CD14-positive monocyte (primary cell): Measurements from ENCODE around the gene ADPRS. TPM values are rescaled to one million over a fixed set of nuclear protein-coding genes. Genes with fewer than 3 reads are reported as not detected.

ENCODE experiments used
- DNase-seq, 3 donors: peaks; one replicate each; pipeline ENCODE4 v3.0.0-alpha.2; 2011 to 2022
- H2AFZ ChIP-seq: 2 replicates; pipeline ENCODE4 v1.6.0; 2012; ENCODE audit warnings: mild to moderate bottlenecking, low read depth, low read length, inconsistent platforms; ENCODE audit not compliant: insufficient read depth, poor library complexity, severe bottlenecking
- H3K27ac ChIP-seq, 2 donors: 1 replicate in 1 of 2; 2 replicates in 1 of 2; pipeline ENCODE4 v1.5.1; 2012 to 2013; ENCODE audit warnings: low read length in 2 of 2, control low read depth in 1 of 2, inconsistent platforms in 1 of 2, low read depth in 1 of 2, mild to moderate bottlenecking in 1 of 2
- H3K27me3 ChIP-seq, 2 donors: one replicate each; pipeline versions ENCODE4 v1.6.0 to v1.6.1; 2011 to 2013; ENCODE audit warnings: low read length in 2 of 2; ENCODE audit not compliant: control insufficient read depth in 2 of 2, insufficient read depth in 2 of 2
- H3K36me3 ChIP-seq, 2 donors: replicated peaks in 1 of 2; 1 replicate in 1 of 2; 2 replicates in 1 of 2; pipeline versions ENCODE4 v1.5.1 to v1.6.1; 2012 to 2013; ENCODE audit warnings: low read length in 2 of 2, control low read depth in 1 of 2, inconsistent platforms in 1 of 2, mild to moderate bottlenecking in 1 of 2; ENCODE audit not compliant: insufficient read depth in 2 of 2, control insufficient read depth in 1 of 2
- H3K4me1 ChIP-seq, 2 donors: 1 replicate in 1 of 2; 2 replicates in 1 of 2; pipeline versions ENCODE4 v1.5.1 to v1.6.1; 2012 to 2013; ENCODE audit warnings: low read length in 2 of 2, control low read depth in 1 of 2, inconsistent platforms in 1 of 2, mild to moderate bottlenecking in 1 of 2, moderate library complexity in 1 of 2; ENCODE audit not compliant: insufficient read depth in 2 of 2, control insufficient read depth in 1 of 2
- H3K4me2 ChIP-seq: replicated peaks from 2 replicates; pipeline ENCODE3; 2012; ENCODE audit warnings: low read length, moderate library complexity, mild to moderate bottlenecking; ENCODE audit not compliant: poor library complexity, severe bottlenecking; ENCODE audit errors: extremely low read depth
- H3K4me3 ChIP-seq, 3 experiments: fragments of 200-600 bp in 1 of 3; sonication (generic) in 1 of 3; replicated peaks in 1 of 3; 1 replicate in 2 of 3; 2 replicates in 1 of 3; pipeline ENCODE4 v1.5.1; 2011 to 2013; ENCODE audit warnings: low read length in 3 of 3, mild to moderate bottlenecking in 3 of 3, control low read depth in 2 of 3, low read depth in 2 of 3, inconsistent platforms in 1 of 3, moderate library complexity in 1 of 3
- H3K79me2 ChIP-seq: 2 replicates; pipeline ENCODE4 v1.6.0; 2012; ENCODE audit warnings: mild to moderate bottlenecking, control low read depth, inconsistent platforms, low read length, moderate library complexity; ENCODE audit not compliant: insufficient read depth
- H3K9ac ChIP-seq: 2 replicates; pipeline ENCODE4 v1.6.0; 2017; ENCODE audit warnings: low read length, mild to moderate bottlenecking; ENCODE audit not compliant: insufficient read depth, poor library complexity, severe bottlenecking
- H3K9me3 ChIP-seq, 2 donors: replicated peaks in 1 of 2; 1 replicate in 1 of 2; 2 replicates in 1 of 2; pipeline versions ENCODE4 v1.5.1 to v1.6.1; 2012 to 2013; ENCODE audit warnings: low read length in 2 of 2, control low read depth in 1 of 2; ENCODE audit not compliant: control insufficient read depth in 1 of 2, insufficient read depth in 1 of 2
- H4K20me1 ChIP-seq: 2 replicates; pipeline ENCODE4 v1.6.0; 2012; ENCODE audit warnings: mild to moderate bottlenecking, low read length, control low read depth, moderate library complexity; ENCODE audit not compliant: insufficient read depth
- H3K27ac Mint-ChIP-seq, 7 donors: one replicate each; pipeline ENCODE4 v1.8.0; 2020; ENCODE audit warnings: mild to moderate bottlenecking in 7 of 7, mixed read lengths in 7 of 7, moderate library complexity in 6 of 7, inconsistent platforms in 2 of 7
- H3K27me3 Mint-ChIP-seq, 3 donors: one replicate each; pipeline ENCODE4 v1.8.0; 2021 to 2022; ENCODE audit warnings: low read depth in 3 of 3, mild to moderate bottlenecking in 3 of 3, mixed read lengths in 3 of 3, moderate library complexity in 3 of 3, inconsistent platforms in 1 of 3
- H3K36me3 Mint-ChIP-seq, 2 donors: one replicate each; pipeline ENCODE4 v1.8.0; 2020; ENCODE audit warnings: mixed read lengths in 2 of 2, inconsistent platforms in 1 of 2, mild to moderate bottlenecking in 1 of 2
- H3K4me1 Mint-ChIP-seq: one replicate; pipeline ENCODE4 v1.8.0; 2020; ENCODE audit warnings: mild to moderate bottlenecking, mixed read lengths
- H3K4me3 Mint-ChIP-seq, 2 donors: one replicate each; pipeline ENCODE4 v1.8.0; 2020; ENCODE audit warnings: mild to moderate bottlenecking in 2 of 2, mixed read lengths in 2 of 2, moderate library complexity in 1 of 2
- H3K9me3 Mint-ChIP-seq, 7 donors: one replicate each; pipeline ENCODE4 v1.8.0; 2020 to 2022; ENCODE audit warnings: mixed read lengths in 7 of 7, mild to moderate bottlenecking in 6 of 7, moderate library complexity in 6 of 7, inconsistent platforms in 2 of 7
- CTCF ChIP-seq: fragments of 200-600 bp; IDR thresholded peaks from one replicate; pipeline ENCODE4 v1.8.0; 2022; ENCODE audit warnings: antibody characterized with exemption, mild to moderate bottlenecking
- WGBS: methylation state at CpG from one replicate; pipeline ENCODE4 v1.1.5; 2013; ENCODE audit warnings: missing lambda C conversion rate; ENCODE audit not compliant: insufficient coverage; 5-methylcytosine and 5-hydroxymethylcytosine counted together
- intact Hi-C, 2 donors: fragments of 100-400 bp; cut with micrococcal nuclease; formaldehyde crosslinking; loops; one replicate each; pipeline versions ENCODE4 v1.15.0 to v1.15.1; 2023
- polyA plus RNA-seq, 3 donors: library from polyadenylated mRNA; depleted of rRNA in 1 of 3; unstranded in 2 of 3; stranded (reverse) in 1 of 3; fragments of 300-500 nt in 2 of 3; fragments of >200 nt in 1 of 3; fragmentation: Illumina TruSeq in 2 of 3; gene quantifications; 1 replicate in 2 of 3; 2 replicates in 1 of 3; pipeline ENCODE4 v1.2.3, GENCODE V29; 2012 to 2021

The ADPRS gene
- polyA plus RNA-seq, 3 donors: 13.4 to 30.6 (median 21.9) TPM

DNA sequence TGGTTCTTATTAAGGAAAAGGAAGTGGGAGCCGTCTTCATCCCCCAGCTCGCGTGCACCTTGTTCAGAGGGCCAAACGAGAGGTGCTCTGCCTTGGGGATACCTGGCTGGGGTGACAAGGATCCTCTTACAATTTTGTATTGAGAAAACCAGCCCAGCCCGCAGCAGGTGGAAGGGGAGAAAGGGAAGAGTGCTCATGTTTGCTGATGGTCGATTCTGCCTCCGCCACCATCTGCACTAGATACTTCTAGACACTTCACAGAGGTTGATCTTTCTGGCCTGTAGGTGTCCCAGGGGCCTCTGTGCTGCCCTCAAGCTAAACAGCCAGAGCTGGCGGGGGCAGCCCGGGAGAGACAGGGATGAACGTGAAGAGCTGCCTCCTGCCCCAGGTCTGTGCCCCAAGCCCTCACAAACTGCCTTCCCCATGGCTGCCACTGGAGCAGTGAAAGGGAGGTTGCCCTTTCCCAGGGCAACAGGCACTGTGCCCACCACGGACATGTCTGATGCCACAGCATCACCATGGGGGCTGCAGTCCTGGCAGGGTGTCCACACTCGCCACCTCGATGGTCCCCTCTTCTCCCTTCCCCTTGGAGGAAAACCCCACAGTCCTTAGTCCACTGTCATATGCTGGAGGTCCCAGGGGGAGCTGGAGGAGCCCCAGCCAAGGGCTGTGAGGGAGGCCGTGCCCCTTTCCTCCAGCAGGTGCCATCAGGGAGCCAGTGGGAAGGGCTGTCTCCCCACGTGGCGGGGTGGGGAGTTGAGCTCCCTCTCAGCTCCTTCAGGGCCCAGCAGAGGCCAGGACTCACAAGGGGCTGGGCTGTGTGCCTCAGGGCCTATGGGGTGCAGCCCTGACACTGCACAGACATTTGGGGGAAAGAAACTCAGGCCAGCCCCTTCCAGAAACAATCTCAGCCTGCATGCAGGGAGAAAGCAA is 8.1 kb downstream of the ADPRS start:
- Histone ChIP-seq H3K27me3 (no peaks in the 10 kb centered on the region), H3K4me3 (no peak overlapping the region), H2AFZ (peak overlapping the region; percentile 79), H3K9me3 (no peaks in the 10 kb centered on the region), H3K27ac (peak overlapping the region; percentile 67 to 90), H3K4me1 (peaks cover 38 to 43% of the 10 kb centered on the region in 2 donors), H3K36me3 (peaks cover 36 to 51% of the 10 kb centered on the region in 2 donors), H3K4me2 (no peak overlapping the region), H3K9ac (no peak overlapping the region), H3K79me2 (peaks cover 14% of the 10 kb centered on the region), H4K20me1 (peaks cover 6% of the 10 kb centered on the region)
- Mint-ChIP-seq H3K27me3 (peaks cover 0 to 6% (median 0%) of the 10 kb centered on the region in 3 donors), H3K9me3 (peaks cover 0 to 3% (median 0%) of the 10 kb centered on the region in 7 donors), H3K4me3 (no peak overlapping the region), H3K4me1 (peaks cover 44% of the 10 kb centered on the region), H3K27ac (peak overlapping the region; percentile 79 to 94 (median 90)), H3K36me3 (peaks cover 36 to 51% of the 10 kb centered on the region in 2 donors)
- intact Hi-C loops: loop anchor here in 1 of 2 donors (5.0 kb wide), 1 partner anchor 91 kb away; no protein-coding TSS in a partner anchor
- WGBS: 76% methylated on average over 6 of the region's 16 CpGs
- DNase-seq: no peak
- TF ChIP-seq CTCF: no peak

GRCh38 chr1:36097693-36098585 is 9.2 kb downstream of the ADPRS start:
- H3K4me3 Mint-ChIP-seq: no peak overlapping the region
- H2AFZ ChIP-seq: no peak overlapping the region
- no peak overlapping the region for H3K9ac ChIP-seq
- peaks cover 4% of the 10 kb centered on the region for H3K79me2 ChIP-seq
- H3K9me3 ChIP-seq: no peaks in the 10 kb centered on the region
- H3K4me2 ChIP-seq: no peak overlapping the region
- peaks cover 24 to 39% of the 10 kb centered on the region in 2 donors for H3K36me3 ChIP-seq
- TF ChIP-seq CTCF: no peak
- WGBS: 97% methylated on average over 33 of the region's 33 CpGs
- no peak for DNase-seq
- intact Hi-C loops: loop anchor here (2.0 to 5.0 kb wide), 2 partner anchors 89 to 91 kb away; no protein-coding TSS in a partner anchor
- H3K4me3 ChIP-seq: no peak overlapping the region
- peaks cover 38 to 43% of the 10 kb centered on the region in 2 donors for H3K4me1 ChIP-seq
- no peak overlapping the region for H3K27ac ChIP-seq
- H3K27ac Mint-ChIP-seq: peak overlapping the region in 2 of 7 donors; percentile 30 to 37
- H3K27me3 ChIP-seq: no peaks in the 10 kb centered on the region
- H3K36me3 Mint-ChIP-seq: peaks cover 24 to 39% of the 10 kb centered on the region in 2 donors
- H3K4me1 Mint-ChIP-seq: peaks cover 44% of the 10 kb centered on the region
- H3K9me3 Mint-ChIP-seq: peaks cover 0 to 4% (median 0%) of the 10 kb centered on the region in 7 donors
- H4K20me1 ChIP-seq: no peaks in the 10 kb centered on the region
- peaks cover 0 to 6% (median 1%) of the 10 kb centered on the region in 3 donors for H3K27me3 Mint-ChIP-seq
